ENCODE data around the gene HIC1.

The HIC1 gene

DNA sequence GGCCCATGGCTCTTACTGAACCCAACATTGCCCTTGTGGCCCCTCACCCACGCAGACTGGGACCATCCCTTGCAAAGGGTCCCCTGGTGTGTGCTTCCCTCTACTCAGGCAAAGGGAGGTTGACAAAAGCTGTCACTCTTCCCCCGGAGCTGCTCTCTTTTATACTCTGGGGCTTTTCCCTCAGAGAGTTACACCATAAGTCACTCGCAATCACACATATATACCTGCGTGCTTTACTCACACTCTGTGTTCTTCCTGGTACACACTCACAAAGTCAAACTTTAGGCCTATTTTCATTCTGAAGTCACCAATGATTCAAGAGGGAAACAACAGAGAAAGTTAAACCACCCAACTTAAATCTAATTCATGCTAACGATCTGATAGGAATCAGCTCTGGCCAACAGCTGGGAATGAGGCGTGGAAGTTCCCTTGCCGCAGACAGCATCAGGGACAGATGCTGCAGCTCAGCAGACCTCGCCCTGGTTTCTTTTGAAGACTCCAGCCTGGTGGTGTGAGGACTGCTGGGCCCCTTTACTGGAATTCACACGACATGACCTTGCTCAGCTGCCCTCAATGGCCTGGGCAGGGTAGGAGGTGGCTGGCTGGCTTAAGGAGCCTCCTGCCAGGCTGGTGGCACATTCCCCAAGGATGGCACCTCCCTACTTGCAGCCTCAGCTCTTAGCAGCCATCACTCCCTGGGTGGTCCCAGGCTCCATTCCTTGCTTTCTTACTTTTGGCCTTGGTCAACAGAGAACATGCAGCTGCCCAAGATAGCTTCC is 27.3 kb downstream of the HIC1 start:
- DNase-seq: no peak

DNA sequence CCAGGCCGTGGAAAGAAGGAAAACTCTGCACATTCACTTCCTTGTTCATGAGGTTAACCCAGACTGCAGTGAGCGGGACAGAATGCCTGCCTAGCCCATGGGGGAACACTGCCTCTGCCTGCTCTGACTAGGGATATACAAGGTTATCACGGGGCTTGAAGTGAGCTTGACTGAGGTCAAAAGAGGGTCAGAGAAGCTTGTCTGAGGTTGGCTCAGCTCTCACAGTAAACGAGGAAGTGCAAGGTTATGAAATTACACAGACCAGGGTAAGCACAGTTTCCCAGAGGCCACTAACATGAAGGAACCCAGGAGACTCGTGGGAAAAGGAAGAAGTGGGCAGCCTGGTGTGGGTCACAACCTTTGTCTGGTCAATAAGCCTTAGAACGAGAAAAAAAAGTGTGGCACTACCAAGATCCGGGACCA is 28.7 kb downstream of the HIC1 start:
- no peak for DNase-seq

- no peak for DNase-seq
Observed at GRCh38 chr17:2084036-2084765, 29.3 kb downstream of the HIC1 start.

- DNase-seq: no peak
Observed at GRCh38 chr17:2084766-2085647, 30.1 kb downstream of the HIC1 start.

DNA sequence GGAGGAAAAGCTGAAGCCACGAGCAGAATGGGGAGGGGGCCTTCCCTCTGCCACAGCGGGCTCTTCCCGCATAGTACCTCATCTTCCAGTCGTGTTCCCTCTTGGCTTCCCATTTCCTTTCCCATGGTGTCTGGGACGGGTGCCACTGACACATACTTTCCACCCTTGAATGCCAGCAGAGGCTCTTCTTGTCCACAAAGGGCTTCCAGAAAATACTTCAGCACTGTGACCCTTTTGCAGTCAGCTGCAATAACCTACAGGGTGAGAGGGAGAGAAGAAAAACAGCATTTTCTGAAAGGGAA is 30.7 kb downstream of the HIC1 start:
- no peak for DNase-seq

DNA sequence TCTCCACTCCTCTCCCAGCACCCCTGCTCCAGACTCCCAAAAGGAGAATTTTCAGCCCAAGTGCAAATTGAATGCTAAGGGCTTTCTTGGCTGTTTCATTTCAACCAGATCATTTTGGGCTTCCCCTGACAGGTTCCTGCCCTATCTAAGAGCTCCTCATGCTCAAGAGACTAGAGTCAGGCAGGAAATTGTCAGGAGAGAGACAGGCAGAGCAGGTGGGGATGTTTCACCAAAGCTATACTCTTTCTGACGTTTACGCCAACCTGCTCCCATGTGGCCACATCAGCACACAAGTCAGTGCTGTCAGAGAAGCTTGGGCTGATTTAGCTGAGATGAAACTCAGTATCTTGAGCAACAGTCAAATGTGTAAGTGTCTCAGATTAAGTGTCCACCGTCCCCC is 31.4 kb downstream of the HIC1 start:
- DNase-seq: no peak

DNA sequence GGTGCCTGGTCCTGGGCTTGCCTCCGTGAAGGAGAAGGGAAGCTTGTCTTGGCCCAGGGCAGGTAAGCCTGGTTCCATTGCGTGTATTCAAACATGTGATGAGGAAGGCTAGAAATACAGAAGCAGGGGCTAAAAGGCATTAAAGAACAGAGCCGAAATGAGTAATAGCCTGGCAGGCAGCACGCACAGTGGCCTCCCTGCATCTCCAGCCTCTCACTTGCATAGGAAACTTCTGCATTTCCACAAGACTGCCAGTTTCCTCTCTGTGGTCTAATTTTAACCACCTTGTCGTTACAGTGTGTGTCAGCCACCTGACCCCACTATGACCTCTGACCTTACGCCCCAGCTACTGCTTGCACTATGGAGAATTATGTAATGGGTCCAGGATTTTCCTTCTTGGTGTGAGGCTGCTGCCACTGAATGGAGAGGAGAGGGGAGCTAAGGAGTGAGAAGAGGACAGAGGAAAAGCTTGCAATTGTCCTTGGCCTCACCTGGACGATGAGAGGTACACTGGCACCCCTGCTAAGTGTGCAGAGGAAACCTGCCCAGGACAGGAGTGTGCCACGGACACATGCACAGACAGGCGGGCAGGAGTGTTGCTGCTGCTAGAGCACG is 32.8 kb downstream of the HIC1 start:
- no peak for DNase-seq

DNA sequence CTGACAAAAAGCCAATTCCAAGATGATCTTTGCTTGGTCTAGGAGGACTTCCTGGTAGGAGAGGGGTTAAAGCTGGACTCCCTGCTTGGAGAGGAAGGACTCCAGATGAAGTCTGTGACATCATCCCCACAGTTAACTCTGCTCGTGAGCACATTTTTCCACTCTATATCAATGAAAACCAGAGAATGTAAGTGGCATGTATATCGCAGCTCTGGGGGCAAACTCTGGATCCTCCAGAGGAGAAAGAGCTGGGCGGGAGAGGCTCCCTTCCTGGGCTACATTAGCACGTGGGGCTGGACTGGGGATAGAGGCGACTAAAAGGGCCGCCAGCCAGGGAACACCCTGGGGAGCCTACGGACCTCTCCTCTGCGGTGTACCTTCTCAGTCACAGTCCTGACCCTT is 34.1 kb downstream of the HIC1 start:
- no peak for DNase-seq

DNA sequence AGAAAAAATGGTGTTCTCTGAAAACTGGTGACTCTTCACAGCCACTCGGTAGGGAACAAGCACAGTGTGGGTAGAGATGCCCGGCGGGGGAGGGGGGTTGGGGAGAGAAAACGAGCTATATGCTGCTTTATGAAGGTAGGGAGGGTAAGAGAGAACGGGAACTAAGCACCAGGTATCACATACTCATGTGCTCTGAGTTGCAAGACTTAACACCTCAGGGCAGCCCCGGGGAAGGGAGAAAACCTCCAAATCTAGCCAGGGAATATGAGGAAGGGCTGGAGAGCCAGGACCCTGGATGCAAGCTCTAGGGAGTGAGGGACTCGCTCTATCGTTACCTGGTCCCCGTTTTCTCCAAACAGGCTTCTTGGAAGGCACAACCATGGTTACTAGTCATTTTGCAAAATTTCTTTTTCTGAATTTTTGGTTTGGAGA is 35.3 kb downstream of the HIC1 start:
- no peak for DNase-seq

DNA sequence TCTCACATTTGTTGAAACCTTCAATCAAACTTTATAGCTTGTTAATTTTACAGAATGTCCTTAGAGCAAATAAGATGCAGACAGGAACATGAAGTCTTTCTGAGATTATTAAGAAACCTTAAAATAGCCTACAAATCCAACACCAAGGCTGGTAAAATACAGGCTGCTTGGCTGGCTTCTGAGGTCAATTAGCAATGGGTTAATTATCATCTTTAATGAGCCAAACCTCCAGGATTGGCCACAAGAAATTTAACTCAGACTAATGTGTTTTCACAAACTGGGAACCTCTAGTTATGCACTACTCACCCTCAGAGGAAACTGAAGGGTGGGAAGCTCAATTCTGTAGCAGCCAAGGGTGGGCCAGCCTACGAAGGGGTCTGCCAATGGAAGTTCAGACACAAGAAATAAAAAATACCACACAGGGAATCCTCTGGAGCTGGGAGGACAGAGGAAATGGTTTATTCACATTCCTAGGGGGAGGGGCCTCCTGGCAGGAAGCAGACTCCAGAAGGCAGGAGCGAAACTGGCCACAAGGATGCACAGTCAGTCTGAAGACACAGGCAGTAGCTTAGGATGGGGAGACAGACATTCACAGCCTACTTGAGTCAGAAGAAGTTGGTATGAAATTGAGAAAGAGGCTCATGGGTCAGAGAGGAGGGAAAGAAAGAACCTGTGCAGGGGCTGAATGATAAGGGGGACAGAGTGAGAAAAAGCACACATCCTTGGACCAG is 36.1 kb downstream of the HIC1 start:
- no peak for DNase-seq

DNA sequence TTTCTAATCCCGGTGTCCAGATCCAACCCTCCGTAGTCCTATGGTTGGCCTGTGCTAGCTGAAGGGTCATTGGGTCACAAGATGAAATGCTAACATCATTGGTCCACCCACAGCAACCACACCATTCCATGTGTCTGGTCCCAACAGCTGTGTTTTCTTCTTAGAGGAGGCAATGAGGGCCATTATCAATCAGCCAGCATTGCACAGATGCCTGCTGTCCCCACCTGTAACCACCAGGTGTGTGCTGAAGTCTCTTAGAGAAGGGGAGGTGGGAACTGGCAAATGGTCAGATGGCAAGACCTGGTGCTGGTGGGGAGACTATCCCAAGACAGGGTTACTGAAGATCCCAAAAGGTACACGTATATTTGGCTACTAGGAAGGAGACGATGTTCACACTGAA is 37.4 kb downstream of the HIC1 start:
- DNase-seq: no peak

DNA sequence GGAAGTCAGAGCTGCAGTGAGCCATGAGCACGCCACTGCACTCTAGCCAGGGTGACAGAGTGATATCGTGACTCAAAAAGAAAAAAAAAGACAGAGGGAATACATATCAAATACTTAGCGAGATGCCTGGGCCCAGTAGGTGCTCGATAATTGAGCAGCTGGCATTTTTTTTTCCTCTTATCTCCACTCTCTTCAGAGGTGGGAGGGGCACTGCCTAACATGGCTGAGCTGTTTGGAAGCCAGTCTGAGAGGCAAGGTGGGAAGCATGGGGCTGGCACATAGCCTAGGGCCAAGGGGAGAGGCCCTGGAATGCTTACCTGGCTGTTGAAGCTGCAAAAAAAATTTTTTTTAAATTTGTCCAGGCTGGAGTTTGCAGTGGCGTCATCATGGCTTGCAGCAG is 38.4 kb downstream of the HIC1 start:
- peak; percentile 31 for DNase-seq

GRCh38 chr17:2094891-2095535 is 40.1 kb downstream of the HIC1 start:
- DNase-seq: no peak

DNA sequence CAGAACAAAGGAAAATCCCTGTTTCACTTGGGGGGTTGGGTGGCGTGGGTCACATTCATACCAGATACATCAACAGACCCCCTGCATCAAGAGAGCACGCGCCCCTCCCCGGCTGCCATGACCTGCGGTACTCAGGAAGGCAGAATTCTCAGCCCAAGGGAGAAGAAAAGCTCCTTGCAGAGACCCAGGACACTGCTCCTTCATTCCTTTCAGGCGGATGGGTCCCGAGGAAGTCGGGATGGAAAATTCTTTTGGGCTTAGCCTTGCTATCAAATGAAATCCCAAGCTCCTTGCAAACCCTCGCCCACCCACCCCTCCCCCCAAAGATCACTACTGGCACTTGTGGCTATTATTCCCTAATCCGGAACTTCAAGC is 40.6 kb downstream of the HIC1 start:
- no peak for DNase-seq

DNA sequence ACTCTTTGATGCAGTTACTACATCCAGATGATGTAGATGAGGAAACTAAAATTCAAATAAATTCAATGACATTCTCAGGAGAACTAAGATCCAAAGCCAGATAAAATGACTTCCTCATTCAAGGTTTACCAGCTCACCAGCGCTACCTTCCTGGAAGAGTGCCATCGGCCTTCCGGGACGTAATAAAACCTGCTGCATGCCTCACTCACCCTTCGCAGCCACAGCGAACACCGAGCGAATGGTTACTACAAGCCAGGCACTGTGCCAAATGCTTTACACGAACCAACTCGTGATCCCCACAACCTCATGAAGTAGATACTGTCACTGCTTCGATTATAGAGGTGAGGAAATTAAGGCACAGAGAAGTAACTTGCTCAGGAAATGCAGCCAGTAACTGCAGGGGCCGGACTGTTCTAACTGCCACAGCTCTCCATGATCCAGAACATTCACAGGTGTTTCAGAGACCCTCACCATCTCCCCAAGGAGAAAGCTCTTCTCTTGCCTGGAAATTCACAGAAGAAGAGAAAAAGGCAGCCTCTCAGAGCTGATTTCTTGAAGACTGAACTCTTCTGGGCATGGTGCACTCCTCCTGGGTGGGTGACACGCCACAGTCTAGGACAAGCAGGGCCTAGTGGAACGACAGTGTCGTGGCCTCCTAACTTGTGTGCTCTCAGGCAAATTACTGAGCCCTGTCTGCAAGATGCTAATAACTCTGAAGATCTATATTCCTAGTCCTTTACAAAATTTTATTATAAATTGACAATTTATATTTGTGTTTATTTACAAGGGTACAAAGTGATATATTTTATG is 46.8 kb downstream of the HIC1 start:
- DNase-seq: peak; percentile 66

GRCh38 chr17:2102931-2103809 is 48.3 kb downstream of the HIC1 start:
- DNase-seq: no peak

DNA sequence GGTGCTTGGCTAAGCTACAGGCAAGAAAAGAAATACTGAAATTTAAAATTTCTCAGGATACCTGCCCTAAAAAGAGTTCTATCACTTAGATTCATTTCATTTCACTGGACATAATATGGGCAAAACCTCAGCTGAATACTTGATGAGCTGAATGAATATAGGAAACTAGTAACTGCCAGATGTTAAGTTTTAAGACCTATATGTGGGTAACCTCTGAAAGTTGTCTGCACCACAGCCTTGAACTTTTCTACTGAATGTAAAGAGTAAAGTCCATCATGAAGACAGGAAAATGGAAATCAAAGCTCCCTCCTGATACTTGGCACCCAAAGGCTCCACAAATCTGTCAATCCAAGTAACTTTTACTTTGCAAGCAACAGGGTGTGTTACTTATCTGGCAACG is 50.8 kb downstream of the HIC1 start:
- no peak for DNase-seq

DNA sequence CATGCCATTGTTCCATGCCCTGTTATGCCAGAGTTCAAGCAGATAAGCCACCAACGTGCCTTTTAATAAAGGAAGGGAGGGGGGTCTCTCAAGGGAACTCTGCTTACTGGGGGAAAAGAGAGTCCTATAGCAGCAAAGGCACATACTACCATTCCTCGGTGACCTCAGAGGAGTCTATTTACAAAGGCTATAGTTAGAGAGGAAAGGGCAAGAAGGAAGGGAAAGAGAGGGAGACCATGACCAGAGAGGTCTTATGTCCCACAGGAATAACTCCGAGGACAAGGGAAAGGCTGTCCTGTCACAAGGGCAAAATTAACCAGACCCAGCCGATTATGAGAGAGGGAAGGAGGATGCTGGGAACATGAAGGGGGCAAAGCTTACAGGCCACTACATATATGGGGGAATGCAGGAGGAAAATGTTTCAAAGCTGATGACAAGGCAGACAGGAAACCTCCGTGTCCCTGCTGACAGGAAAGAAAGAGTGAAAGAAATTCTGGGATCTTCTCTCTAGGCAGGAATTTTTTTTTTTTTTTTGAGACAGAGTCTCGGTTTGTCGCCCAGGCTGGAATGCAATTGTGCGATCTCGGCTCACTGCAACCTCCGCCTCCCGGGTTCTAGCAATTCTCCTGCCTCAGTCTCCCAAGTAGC is 51.5 kb downstream of the HIC1 start:
- DNase-seq: no peak

DNA sequence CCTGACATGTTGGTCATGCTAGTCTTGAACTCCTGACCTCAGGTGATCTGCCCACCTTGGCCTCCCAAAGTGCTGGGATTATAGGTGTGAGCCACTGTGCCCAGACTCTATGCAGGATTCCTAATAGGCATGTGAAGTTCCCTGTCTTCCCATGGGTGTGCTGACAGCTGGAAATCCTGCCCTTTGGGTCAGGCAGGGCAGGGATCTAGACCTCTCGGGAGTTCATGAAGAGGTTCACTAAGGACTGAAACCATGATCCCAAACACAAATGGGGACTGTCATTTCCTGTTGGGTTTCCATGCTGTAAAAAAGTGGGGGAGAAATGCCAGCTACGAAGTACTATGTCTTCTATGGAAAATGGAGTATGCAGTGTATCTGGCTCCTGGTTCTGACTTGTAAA is 52.1 kb downstream of the HIC1 start:
- DNase-seq: no peak

GRCh38 chr17:2107506-2107905 is 52.6 kb downstream of the HIC1 start:
- DNase-seq: no peak

Data from NCI-H2171 (cell line).